K562 (cell line): Measurements from ENCODE around the gene TMC8. TPM values are rescaled to one million over a fixed set of nuclear protein-coding genes. Genes with fewer than 3 reads are reported as not detected.
A peak's percentile ranks its signal among the peaks of the same experiment; 100 is the strongest.

Source experiments
- AFF4 ChIP-seq: sonication (generic); formaldehyde crosslinking; IDR thresholded peaks from 2 replicates; pipeline ENCODE4 v1.8.0; 2023; ENCODE audit warnings: mild to moderate bottlenecking, missing genetic modification reagents
- CTCFL ChIP-seq: IDR thresholded peaks from 2 replicates; pipeline ENCODE4 v1.6.1; 2011; ENCODE audit warnings: borderline replicate concordance, low read depth, mild to moderate bottlenecking, moderate library complexity, low read length; ENCODE audit not compliant: insufficient read depth, poor library complexity, severe bottlenecking
- DACH1 ChIP-seq: fragments of 450-650 bp; IDR thresholded peaks from 2 replicates; pipeline ENCODE4 v1.6.1; 2018; ENCODE audit not compliant: partially characterized antibody
- GTF2E2 ChIP-seq: fragments of 200-800 bp; sonication (Bioruptor generic); IDR thresholded peaks from 2 replicates; pipeline ENCODE4 v1.6.1; 2016; ENCODE audit warnings: missing genetic modification characterization, missing compliant biosample characterization
- PBX2 ChIP-seq, 2 experiments: IDR thresholded peaks in 1 of 2; conservative IDR thresholded peaks in 1 of 2; 2 replicates each; pipeline ENCODE4 v1.6.1; 2016; ENCODE audit warnings: low read depth in 2 of 2, mild to moderate bottlenecking in 1 of 2, missing compliant biosample characterization in 1 of 2, missing genetic modification characterization in 1 of 2, moderate library complexity in 1 of 2
- PTBP1 ChIP-seq: fragments of 200-400 bp; formaldehyde crosslinking; IDR thresholded peaks from 2 replicates; pipeline ENCODE4 v1.6.1; 2017; ENCODE audit warnings: low read depth, low read length
- PTTG1 ChIP-seq: fragments of 450-650 bp; IDR thresholded peaks from 2 replicates; pipeline ENCODE4 v1.6.1; 2016; ENCODE audit warnings: low read depth, mild to moderate bottlenecking, missing genetic modification characterization, missing compliant biosample characterization
- STAG1 ChIP-seq: sonication (generic); formaldehyde crosslinking; IDR thresholded peaks from 2 replicates; pipeline ENCODE4 v1.5.0; 2020; ENCODE audit warnings: missing genetic modification reagents, borderline replicate concordance
- TAF1 ChIP-seq: IDR thresholded peaks from 2 replicates; pipeline ENCODE4 v1.6.1; 2011; ENCODE audit warnings: mild to moderate bottlenecking, low read length, moderate library complexity; ENCODE audit not compliant: insufficient read depth, control insufficient read depth, severe bottlenecking; ENCODE audit errors: extremely low read depth
- TSC22D4 ChIP-seq: fragments of 450-650 bp; IDR thresholded peaks from 2 replicates; pipeline ENCODE4 v1.6.1; 2016; ENCODE audit warnings: missing genetic modification characterization, missing biosample characterization, control low read depth
- YBX1 ChIP-seq: fragments of 450-650 bp; IDR thresholded peaks from 2 replicates; pipeline ENCODE4 v1.7.1; 2016; ENCODE audit warnings: mild to moderate bottlenecking
- ZNF12 ChIP-seq: sonication (generic); formaldehyde crosslinking; IDR thresholded peaks from 2 replicates; pipeline ENCODE4 v1.4.0; 2020; ENCODE audit warnings: mild to moderate bottlenecking, missing genetic modification reagents
- ZNF764 ChIP-seq: fragments of 250-450 bp; sonication (Bioruptor Pico); IDR thresholded peaks from 2 replicates; pipeline ENCODE4 v1.4.0; 2020; ENCODE audit warnings: low read depth, mild to moderate bottlenecking, moderate library complexity
- ZNF778 ChIP-seq: fragments of 450-650 bp; formaldehyde crosslinking; IDR thresholded peaks from 2 replicates; pipeline ENCODE4 v1.4.0; 2020; ENCODE audit warnings: mild to moderate bottlenecking, moderate library complexity
- polyA plus RNA-seq, 8 experiments: library from polyadenylated mRNA; depleted of rRNA in 4 of 8; stranded (reverse) in 5 of 8; unstranded in 3 of 8; fragments of >200 nt; fragmentation: Nextera tagmentation in 2 of 8; fragmentation: Illumina TruSeq in 1 of 8; extraction: Ambion mirVana in 2 of 8; extraction: Trizol in 1 of 8; gene quantifications; 2 replicates each; pipeline versions ENCODE4 v1.2.1 to v1.2.3, GENCODE V29; 2011 to 2014; ENCODE audit warnings: inconsistent platforms in 1 of 8, missing spikeins in 1 of 8
- total RNA-seq, 7 experiments: library from RNA; depleted of rRNA in 6 of 7; stranded (reverse); fragments of >200 nt in 6 of 7; fragmentation: Illumina TruSeq in 2 of 7; extraction: Trizol in 2 of 7; gene quantifications; 2 replicates each; pipeline versions ENCODE4 v1.2.1 to v1.2.3, GENCODE V29; 2011 to 2021; ENCODE audit warnings: low replicate concordance in 1 of 7
- TF ChIP-seq, protein P1 (sequence below): fragments of 200-800 bp; sonication (Bioruptor generic); IDR thresholded peaks from 2 replicates; pipeline ENCODE4 v1.6.1; 2017; ENCODE audit warnings: missing genetic modification characterization, missing compliant biosample characterization

TMC8 gene
- total and polyA plus RNA-seq, 9 of the 15 experiments (the other 6 are each of a cell fraction or from before 2014, with no cell fraction given), result 0.13 to 10.9 (median 2.8) TPM

DNA sequence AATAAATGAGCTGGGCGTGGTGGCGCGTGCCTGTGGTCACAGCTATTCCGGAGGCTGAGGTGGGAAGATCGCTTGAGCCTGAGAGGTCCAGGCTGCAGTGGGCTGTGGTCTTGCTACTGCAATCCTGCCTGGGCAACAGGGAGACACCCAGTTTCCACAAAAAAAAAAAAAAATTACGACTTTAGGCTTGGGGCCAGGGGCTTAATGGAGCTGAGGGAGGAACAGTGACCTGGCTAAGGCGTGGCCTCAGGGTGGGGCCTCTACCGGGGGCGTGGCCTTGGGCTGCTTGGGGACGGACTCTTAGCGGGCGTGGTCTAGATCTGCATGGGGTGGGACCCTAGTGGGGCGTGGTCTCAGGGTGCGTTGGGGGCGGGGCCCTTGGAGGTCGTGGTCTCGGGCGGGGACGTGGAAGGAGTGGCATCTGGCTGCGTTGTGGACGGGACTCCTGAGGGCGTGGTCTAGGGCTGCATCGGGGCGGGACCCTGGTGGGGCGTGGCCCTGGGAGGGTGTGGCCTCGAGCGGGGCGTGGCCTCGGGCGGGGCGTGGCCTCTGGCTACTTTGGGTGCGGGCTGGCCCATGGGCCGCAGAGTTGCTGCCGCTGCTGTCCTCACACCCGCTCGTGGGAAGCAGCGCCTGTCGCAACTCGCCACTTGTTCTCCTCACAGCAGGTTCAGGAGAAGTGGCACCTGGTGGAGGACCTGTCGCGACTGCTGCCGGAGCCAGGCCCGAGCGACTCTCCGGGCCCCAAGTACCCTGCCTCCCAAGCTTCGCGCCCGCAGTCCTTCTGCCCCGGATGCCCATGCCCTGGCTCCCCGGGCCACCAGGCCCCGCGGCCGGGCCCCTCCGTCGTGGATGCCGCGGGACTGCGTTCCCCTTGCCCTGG is 9.8 kb downstream of the TMC8 start (continued):
- TF ChIP-seq CTCFL (no peak), PTBP1 (no peak), DACH1 (no peak), TAF1 (peak; percentile 65), ZNF12 (CRISPR knock-in tag) (no peak), ZNF778 (CRISPR knock-in tag) (no peak), STAG1 (CRISPR knock-in tag) (no peak), AFF4 (CRISPR knock-in tag) (0 out of 2 replicates have a peak, but pooled peaks have one; percentile 55), PBX2 (CRISPR knock-in tag; IDR thresholded peaks at IDR 0.05; ENCODE audit: low read depth) (no peak), PBX2 (tag; conservative IDR thresholded peaks at IDR 0.05; ENCODE audit: low read depth) (no peak), TSC22D4 (no peak), PTTG1 (tag) (no peak), ZNF764 (no peak), YBX1 (no peak), GTF2E2 (tag) (no peak)
- TF ChIP-seq, protein P1, sequence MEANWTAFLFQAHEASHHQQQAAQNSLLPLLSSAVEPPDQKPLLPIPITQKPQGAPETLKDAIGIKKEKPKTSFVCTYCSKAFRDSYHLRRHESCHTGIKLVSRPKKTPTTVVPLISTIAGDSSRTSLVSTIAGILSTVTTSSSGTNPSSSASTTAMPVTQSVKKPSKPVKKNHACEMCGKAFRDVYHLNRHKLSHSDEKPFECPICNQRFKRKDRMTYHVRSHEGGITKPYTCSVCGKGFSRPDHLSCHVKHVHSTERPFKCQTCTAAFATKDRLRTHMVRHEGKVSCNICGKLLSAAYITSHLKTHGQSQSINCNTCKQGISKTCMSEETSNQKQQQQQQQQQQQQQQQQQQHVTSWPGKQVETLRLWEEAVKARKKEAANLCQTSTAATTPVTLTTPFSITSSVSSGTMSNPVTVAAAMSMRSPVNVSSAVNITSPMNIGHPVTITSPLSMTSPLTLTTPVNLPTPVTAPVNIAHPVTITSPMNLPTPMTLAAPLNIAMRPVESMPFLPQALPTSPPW (CRISPR knock-in tag), result peak; percentile 57
